ENCODE measurements around the gene RNF148.

DNA sequence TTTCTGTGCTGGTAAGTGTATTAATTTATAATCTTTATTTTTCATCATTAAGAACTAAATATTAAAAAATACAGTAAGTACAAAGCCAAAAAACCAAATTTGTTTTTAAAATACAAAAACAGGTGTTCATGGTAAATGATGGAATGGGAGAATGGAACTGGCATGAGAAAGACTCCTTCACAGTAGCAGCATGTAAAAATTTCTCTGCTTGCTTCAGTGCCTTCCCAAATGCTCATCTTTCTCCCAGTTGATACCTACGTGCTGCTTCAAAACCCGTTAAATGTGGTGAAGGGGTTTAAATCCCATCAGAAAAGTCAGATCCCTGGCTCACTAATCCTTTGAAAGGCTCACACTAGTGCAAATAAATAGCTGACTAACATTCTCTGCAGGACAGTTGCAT, 8.0 kb downstream of the RNF148 start:
- TF ChIP-seq CTCF (IDR thresholded peaks at IDR 0.05; ENCODE audit: insufficient read depth, low read depth, low read length) = no peak
- TF ChIP-seq EZH2 (IDR thresholded peaks at IDR 0.05; ENCODE audit: insufficient read depth, low read length) = no peak
